ENCODE data around the gene MAP7. TPM values are rescaled to one million over a fixed set of nuclear protein-coding genes. Genes with fewer than 3 reads are reported as not detected.

Gene MAP7
- total and polyA plus RNA-seq, 2 experiments from 2014 or later: 44.7 to 49.2 TPM

DNA sequence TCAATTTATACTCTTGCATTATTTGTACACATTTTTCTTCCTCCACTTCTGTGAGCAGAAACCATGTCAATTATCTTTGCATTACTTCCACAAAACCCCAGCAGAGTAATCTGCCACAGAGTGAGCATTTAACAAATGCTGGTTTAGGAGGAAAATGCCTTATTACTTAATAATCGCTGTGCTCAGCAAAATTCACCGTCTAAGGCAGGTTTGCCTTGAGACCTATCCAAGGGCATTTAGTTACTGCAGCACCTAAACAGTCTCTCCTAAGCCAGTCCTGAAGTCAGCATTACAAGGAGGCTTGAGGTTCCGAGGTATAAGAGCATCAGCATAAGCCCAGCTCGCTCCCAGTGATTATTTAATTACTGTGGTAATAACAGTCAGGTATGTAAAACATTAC is 28.3 kb downstream of the MAP7 start:
- no peak for TF ChIP-seq CREB1 (CRISPR knock-in tag; IDR thresholded peaks at IDR 0.05; ENCODE audit: low read depth)
- TF ChIP-seq JUNB (IDR thresholded peaks at IDR 0.05; ENCODE audit: unreplicated experiment): no peak
- no peak for TF ChIP-seq ZNF331 (CRISPR knock-in tag; IDR thresholded peaks at IDR 0.05; ENCODE audit: low read depth)
- TF ChIP-seq POLR2AphosphoS5 (IDR thresholded peaks at IDR 0.05; ENCODE audit: low read depth): no peak
- TF ChIP-seq, protein P1, sequence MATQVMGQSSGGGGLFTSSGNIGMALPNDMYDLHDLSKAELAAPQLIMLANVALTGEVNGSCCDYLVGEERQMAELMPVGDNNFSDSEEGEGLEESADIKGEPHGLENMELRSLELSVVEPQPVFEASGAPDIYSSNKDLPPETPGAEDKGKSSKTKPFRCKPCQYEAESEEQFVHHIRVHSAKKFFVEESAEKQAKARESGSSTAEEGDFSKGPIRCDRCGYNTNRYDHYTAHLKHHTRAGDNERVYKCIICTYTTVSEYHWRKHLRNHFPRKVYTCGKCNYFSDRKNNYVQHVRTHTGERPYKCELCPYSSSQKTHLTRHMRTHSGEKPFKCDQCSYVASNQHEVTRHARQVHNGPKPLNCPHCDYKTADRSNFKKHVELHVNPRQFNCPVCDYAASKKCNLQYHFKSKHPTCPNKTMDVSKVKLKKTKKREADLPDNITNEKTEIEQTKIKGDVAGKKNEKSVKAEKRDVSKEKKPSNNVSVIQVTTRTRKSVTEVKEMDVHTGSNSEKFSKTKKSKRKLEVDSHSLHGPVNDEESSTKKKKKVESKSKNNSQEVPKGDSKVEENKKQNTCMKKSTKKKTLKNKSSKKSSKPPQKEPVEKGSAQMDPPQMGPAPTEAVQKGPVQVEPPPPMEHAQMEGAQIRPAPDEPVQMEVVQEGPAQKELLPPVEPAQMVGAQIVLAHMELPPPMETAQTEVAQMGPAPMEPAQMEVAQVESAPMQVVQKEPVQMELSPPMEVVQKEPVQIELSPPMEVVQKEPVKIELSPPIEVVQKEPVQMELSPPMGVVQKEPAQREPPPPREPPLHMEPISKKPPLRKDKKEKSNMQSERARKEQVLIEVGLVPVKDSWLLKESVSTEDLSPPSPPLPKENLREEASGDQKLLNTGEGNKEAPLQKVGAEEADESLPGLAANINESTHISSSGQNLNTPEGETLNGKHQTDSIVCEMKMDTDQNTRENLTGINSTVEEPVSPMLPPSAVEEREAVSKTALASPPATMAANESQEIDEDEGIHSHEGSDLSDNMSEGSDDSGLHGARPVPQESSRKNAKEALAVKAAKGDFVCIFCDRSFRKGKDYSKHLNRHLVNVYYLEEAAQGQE (IDR thresholded peaks at IDR 0.05; ENCODE audit: unreplicated experiment): no peak
- TF ChIP-seq, protein P2, sequence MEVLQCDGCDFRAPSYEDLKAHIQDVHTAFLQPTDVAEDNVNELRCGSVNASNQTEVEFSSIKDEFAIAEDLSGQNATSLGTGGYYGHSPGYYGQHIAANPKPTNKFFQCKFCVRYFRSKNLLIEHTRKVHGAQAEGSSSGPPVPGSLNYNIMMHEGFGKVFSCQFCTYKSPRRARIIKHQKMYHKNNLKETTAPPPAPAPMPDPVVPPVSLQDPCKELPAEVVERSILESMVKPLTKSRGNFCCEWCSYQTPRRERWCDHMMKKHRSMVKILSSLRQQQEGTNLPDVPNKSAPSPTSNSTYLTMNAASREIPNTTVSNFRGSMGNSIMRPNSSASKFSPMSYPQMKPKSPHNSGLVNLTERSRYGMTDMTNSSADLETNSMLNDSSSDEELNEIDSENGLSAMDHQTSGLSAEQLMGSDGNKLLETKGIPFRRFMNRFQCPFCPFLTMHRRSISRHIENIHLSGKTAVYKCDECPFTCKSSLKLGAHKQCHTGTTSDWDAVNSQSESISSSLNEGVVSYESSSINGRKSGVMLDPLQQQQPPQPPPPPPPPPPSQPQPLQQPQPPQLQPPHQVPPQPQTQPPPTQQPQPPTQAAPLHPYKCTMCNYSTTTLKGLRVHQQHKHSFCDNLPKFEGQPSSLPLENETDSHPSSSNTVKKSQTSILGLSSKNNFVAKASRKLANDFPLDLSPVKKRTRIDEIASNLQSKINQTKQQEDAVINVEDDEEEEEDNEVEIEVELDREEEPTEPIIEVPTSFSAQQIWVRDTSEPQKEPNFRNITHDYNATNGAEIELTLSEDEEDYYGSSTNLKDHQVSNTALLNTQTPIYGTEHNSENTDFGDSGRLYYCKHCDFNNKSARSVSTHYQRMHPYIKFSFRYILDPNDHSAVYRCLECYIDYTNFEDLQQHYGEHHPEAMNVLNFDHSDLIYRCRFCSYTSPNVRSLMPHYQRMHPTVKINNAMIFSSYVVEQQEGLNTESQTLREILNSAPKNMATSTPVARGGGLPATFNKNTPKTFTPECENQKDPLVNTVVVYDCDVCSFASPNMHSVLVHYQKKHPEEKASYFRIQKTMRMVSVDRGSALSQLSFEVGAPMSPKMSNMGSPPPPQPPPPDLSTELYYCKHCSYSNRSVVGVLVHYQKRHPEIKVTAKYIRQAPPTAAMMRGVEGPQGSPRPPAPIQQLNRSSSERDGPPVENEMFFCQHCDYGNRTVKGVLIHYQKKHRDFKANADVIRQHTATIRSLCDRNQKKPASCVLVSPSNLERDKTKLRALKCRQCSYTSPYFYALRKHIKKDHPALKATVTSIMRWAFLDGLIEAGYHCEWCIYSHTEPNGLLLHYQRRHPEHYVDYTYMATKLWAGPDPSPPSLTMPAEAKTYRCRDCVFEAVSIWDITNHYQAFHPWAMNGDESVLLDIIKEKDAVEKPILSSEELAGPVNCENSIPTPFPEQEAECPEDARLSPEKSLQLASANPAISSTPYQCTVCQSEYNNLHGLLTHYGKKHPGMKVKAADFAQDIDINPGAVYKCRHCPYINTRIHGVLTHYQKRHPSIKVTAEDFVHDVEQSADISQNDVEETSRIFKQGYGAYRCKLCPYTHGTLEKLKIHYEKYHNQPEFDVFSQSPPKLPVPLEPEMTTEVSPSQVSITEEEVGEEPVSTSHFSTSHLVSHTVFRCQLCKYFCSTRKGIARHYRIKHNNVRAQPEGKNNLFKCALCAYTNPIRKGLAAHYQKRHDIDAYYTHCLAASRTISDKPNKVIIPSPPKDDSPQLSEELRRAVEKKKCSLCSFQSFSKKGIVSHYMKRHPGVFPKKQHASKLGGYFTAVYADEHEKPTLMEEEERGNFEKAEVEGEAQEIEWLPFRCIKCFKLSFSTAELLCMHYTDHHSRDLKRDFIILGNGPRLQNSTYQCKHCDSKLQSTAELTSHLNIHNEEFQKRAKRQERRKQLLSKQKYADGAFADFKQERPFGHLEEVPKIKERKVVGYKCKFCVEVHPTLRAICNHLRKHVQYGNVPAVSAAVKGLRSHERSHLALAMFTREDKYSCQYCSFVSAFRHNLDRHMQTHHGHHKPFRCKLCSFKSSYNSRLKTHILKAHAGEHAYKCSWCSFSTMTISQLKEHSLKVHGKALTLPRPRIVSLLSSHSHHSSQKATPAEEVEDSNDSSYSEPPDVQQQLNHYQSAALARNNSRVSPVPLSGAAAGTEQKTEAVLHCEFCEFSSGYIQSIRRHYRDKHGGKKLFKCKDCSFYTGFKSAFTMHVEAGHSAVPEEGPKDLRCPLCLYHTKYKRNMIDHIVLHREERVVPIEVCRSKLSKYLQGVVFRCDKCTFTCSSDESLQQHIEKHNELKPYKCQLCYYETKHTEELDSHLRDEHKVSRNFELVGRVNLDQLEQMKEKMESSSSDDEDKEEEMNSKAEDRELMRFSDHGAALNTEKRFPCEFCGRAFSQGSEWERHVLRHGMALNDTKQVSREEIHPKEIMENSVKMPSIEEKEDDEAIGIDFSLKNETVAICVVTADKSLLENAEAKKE (CRISPR knock-in tag; IDR thresholded peaks at IDR 0.05): no peak
- no peak for TF ChIP-seq NANOG (IDR thresholded peaks at IDR 0.05; ENCODE audit: borderline replicate concordance)
- TF ChIP-seq, protein P3, sequence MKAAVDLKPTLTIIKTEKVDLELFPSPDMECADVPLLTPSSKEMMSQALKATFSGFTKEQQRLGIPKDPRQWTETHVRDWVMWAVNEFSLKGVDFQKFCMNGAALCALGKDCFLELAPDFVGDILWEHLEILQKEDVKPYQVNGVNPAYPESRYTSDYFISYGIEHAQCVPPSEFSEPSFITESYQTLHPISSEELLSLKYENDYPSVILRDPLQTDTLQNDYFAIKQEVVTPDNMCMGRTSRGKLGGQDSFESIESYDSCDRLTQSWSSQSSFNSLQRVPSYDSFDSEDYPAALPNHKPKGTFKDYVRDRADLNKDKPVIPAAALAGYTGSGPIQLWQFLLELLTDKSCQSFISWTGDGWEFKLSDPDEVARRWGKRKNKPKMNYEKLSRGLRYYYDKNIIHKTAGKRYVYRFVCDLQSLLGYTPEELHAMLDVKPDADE (IDR thresholded peaks at IDR 0.05): no peak
- no peak for TF ChIP-seq ZNF114 (CRISPR knock-in tag; IDR thresholded peaks at IDR 0.05)
- TF ChIP-seq STAT1 (IDR thresholded peaks at IDR 0.05; ENCODE audit: unreplicated experiment): no peak
- TF ChIP-seq EZH2 (IDR thresholded peaks at IDR 0.05; ENCODE audit: low read depth, unreplicated experiment): no peak
- TF ChIP-seq, protein P4, sequence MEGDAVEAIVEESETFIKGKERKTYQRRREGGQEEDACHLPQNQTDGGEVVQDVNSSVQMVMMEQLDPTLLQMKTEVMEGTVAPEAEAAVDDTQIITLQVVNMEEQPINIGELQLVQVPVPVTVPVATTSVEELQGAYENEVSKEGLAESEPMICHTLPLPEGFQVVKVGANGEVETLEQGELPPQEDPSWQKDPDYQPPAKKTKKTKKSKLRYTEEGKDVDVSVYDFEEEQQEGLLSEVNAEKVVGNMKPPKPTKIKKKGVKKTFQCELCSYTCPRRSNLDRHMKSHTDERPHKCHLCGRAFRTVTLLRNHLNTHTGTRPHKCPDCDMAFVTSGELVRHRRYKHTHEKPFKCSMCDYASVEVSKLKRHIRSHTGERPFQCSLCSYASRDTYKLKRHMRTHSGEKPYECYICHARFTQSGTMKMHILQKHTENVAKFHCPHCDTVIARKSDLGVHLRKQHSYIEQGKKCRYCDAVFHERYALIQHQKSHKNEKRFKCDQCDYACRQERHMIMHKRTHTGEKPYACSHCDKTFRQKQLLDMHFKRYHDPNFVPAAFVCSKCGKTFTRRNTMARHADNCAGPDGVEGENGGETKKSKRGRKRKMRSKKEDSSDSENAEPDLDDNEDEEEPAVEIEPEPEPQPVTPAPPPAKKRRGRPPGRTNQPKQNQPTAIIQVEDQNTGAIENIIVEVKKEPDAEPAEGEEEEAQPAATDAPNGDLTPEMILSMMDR (conservative IDR thresholded peaks at IDR 0.05; ENCODE audit: low read depth in 2 of 2): no peak
- Histone ChIP-seq H3K27ac (ENCODE audit: low read depth) (no peak overlapping the region), H3F3A (replicated peaks; ENCODE audit: low read depth) (no peaks in the 10 kb centered on the region; the same call in 1 of the 2 replicates), H3K4me2 (no peak overlapping the region), H3K9me2 (ENCODE audit: insufficient read depth) (no peaks in the 10 kb centered on the region; the same call in 1 of the 2 replicates), H3K4me1 (ENCODE audit: insufficient read depth) (peaks cover 59% of the 10 kb centered on the region), H3K27me3 (ENCODE audit: insufficient read depth) (no peaks in the 10 kb centered on the region), H3K36me3 (ENCODE audit: insufficient read depth) (no peaks in the 10 kb centered on the region), H3K79me2 (replicated peaks; ENCODE audit: insufficient read depth) (peaks cover 97% of the 10 kb centered on the region), H3K4me3 (no peak overlapping the region), H4K20me1 (replicated peaks; ENCODE audit: insufficient read depth) (peaks cover 7% of the 10 kb centered on the region; the same call in 1 of the 2 replicates), H2AFZ (no peak overlapping the region)
- no peak overlapping the region for H3K4me3 Mint-ChIP-seq
- peaks cover 6% of the 10 kb centered on the region for H3K27me3 Mint-ChIP-seq (ENCODE audit: insufficient read depth, low read depth, poor library complexity)
- H3K4me1 Mint-ChIP-seq: peaks cover 56% of the 10 kb centered on the region
- DNase-seq (ENCODE audit: low spot score) (no peak), ATAC-seq (no peak)
- H3K36me3 Mint-ChIP-seq (ENCODE audit: low read depth): no peaks in the 10 kb centered on the region
- H3K27ac Mint-ChIP-seq: no peak overlapping the region
- no peaks in the 10 kb centered on the region for H3K9me3 Mint-ChIP-seq
